Adrenal gland (tissue), 12 donors: ENCODE data around the gene TXNDC11. TPM values are rescaled to one million over a fixed set of nuclear protein-coding genes. Genes with fewer than 3 reads are reported as not detected.

Experiments used
- DNase-seq, 7 donors: peaks; one replicate each; pipeline ENCODE4 v3.0.0-alpha.2; 2019 to 2020
- H3K27ac ChIP-seq, 5 donors: fragments of 200-600 bp; sonication (generic) in 4 of 5; 1 replicate in 3 of 5; 2 replicates in 2 of 5; pipeline versions ENCODE4 v1.5.1 to v1.8.0; 2016 to 2020; ENCODE audit warnings: mild to moderate bottlenecking in 1 of 5
- H3K27me3 ChIP-seq: fragments of 200-600 bp; 2 replicates; pipeline ENCODE4 v1.8.0; 2021
- H3K36me3 ChIP-seq, 2 donors: fragments of 200-600 bp; replicated peaks in 1 of 2; 1 replicate in 1 of 2; 2 replicates in 1 of 2; pipeline versions ENCODE4 v1.5.1 to v1.8.0; 2018 to 2022
- H3K4me1 ChIP-seq, 2 donors: fragments of 200-600 bp; replicated peaks in 1 of 2; 1 replicate in 1 of 2; 2 replicates in 1 of 2; pipeline versions ENCODE4 v1.5.1 to v1.8.0; 2018 to 2021
- H3K4me3 ChIP-seq, 4 donors: fragments of 200-600 bp; sonication (generic) in 3 of 4; one replicate each; pipeline ENCODE4 v1.5.1; 2016 to 2018
- H3K9me3 ChIP-seq, 3 donors: fragments of 200-600 bp; sonication (generic) in 1 of 3; replicated peaks in 1 of 3; 1 replicate in 2 of 3; 2 replicates in 1 of 3; pipeline versions ENCODE4 v1.5.1 to v1.8.0; 2016 to 2021
- POLR2A ChIP-seq, 2 donors: fragments of 450-650 bp; IDR thresholded peaks; one replicate each; pipeline ENCODE4 v1.6.1; 2017; ENCODE audit warnings: antibody characterized with exemption in 2 of 2, mild to moderate bottlenecking in 2 of 2, moderate library complexity in 1 of 2
- WGBS, 4 donors: extraction: QIAGEN DNeasy Blood & Tissue Kit in 2 of 4; methylation state at CpG; one replicate each; pipeline versions ENCODE4 v1.1.5 to v1.1.7; 2013 to 2017; 5-methylcytosine and 5-hydroxymethylcytosine counted together
- intact Hi-C, 2 donors: fragments of 100-400 bp; cut with DNase I; formaldehyde crosslinking; loops; one replicate each; pipeline versions ENCODE4 v1.14.1 to v1.15.0; 2022 to 2023
- polyA plus RNA-seq, 3 donors: library from polyadenylated mRNA; stranded (reverse); fragments of 200-250 nt in 2 of 3; fragments of 350-450 nt in 1 of 3; fragmentation: Illumina TruSeq in 1 of 3; extraction: RNeasy Lipid Tissue Mini Kit (QIAGEN cat#74804) in 1 of 3; gene quantifications; one replicate each; pipeline ENCODE4 v1.2.3, GENCODE V29; 2013 to 2014
- total RNA-seq, 9 donors: library from RNA; depleted of rRNA in 4 of 9; stranded (reverse); fragments of >200 nt in 4 of 9; fragments of 120-200 nt in 1 of 9; fragmentation: NEBNext Ultra II Directional in 1 of 9; extraction: Animal tissue kit (Norgen Biotek cat#: 25700) in 1 of 9; gene quantifications; one replicate each; pipeline versions ENCODE4 v1.1.0 to v1.2.4, GENCODE V29; 2013 to 2023
- TF ChIP-seq, protein P1 (sequence below), 6 experiments: fragments of 450-650 bp in 4 of 6; fragments of 200-600 bp in 2 of 6; sonication (generic) in 1 of 6; IDR thresholded peaks; 1 replicate in 5 of 6; 2 replicates in 1 of 6; pipeline versions ENCODE4 v1.5.1 to v1.8.0; 2016 to 2021; ENCODE audit warnings: antibody characterized with exemption in 6 of 6, mild to moderate bottlenecking in 2 of 6, moderate library complexity in 1 of 6
- donor health status: healthy with polysubstance abuse.
- donor health status: Bipolar disorder and iron deficiency.
- donor health status: DM: yes; HTN: yes; CAD: no.
- donor health status: DM: no; HTN: no; CAD: no.
- donor health status: DM: no; HTN: no; CAD: no.
- donor health status: DM: yes; HTN: yes; CAD: no.

Gene TXNDC11
- total and polyA plus RNA-seq, 12 donors, result 33.5 to 78.1 (median 50.4) TPM

DNA sequence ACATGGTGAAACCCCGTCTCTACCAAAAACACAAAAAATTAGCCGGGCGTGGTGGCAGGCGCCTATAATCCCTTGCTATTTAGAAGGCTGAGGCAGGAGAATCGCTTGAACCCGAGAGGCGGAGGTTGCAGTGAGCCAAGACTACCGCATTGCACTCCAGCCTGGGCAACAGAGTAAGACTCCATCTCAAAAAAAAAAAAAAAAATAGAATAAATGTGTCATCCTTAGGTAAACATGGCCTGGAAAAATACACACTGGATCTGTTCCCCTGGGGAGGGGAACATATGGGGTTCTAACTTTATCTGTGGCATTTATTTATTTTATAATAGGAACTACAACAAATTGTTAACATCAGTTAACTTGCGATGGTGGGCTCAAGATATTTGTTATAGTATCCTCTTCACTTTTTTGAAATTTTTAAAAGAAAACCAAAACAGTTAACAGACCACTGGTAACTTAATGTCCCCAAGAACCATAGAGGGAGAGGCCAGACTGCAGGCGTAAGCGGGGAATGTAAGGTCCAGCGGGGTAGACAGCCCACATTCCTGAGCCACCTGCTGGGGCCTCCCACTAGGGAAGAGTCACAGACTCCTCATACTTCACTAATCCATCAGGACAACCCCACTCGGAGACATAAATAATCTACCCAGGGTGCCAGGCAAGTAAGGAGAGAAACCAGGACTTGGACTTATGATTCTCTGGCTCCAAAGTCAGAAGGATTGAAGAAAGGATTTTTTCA lies 12.5 kb upstream of the TXNDC11 start:
- Histone ChIP-seq H3K36me3 (peaks cover 0 to 67% of the 10 kb centered on the region in 2 donors), H3K27ac (no peak overlapping the region), H3K4me1 (peaks cover 6 to 17% of the 10 kb centered on the region in 2 donors), H3K4me3 (no peak overlapping the region), H3K27me3 (no peaks in the 10 kb centered on the region), H3K9me3 (no peaks in the 10 kb centered on the region)
- TF ChIP-seq, protein P1, sequence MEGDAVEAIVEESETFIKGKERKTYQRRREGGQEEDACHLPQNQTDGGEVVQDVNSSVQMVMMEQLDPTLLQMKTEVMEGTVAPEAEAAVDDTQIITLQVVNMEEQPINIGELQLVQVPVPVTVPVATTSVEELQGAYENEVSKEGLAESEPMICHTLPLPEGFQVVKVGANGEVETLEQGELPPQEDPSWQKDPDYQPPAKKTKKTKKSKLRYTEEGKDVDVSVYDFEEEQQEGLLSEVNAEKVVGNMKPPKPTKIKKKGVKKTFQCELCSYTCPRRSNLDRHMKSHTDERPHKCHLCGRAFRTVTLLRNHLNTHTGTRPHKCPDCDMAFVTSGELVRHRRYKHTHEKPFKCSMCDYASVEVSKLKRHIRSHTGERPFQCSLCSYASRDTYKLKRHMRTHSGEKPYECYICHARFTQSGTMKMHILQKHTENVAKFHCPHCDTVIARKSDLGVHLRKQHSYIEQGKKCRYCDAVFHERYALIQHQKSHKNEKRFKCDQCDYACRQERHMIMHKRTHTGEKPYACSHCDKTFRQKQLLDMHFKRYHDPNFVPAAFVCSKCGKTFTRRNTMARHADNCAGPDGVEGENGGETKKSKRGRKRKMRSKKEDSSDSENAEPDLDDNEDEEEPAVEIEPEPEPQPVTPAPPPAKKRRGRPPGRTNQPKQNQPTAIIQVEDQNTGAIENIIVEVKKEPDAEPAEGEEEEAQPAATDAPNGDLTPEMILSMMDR (IDR thresholded peaks at IDR 0.05), result no peak
- no peak for TF ChIP-seq POLR2A (IDR thresholded peaks at IDR 0.05)
- 94 to 96% (median 95%) methylated on average over 13 of the region's 13 CpGs for WGBS, 4 donors
- intact Hi-C loops, result no loop called here
- DNase-seq, result peak in 1 of 7 donors; percentile 15

DNA sequence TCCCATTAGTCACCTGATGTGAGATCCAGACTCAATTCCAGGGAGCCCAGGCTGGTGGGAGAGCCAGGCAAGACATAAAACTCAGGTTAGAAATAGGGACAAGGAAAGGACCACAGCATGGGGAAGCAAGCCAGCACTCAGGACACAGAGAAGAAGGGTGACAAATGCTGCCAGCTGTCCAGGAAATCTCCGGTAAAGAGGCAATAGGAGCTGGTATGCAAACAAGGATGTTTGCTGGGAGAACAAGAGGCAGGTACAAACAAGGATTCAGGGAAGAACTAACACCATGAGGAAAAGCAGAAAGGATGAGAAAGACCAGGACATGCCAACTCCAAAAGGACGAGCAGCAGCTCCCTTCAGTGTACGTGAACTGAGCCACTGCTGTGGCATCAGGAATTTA lies 10.2 kb upstream of the TXNDC11 start:
- Histone ChIP-seq H3K27me3 (no peaks in the 10 kb centered on the region), H3K4me3 (no peak overlapping the region), H3K36me3 (peaks cover 0 to 79% of the 10 kb centered on the region in 2 donors), H3K27ac (no peak overlapping the region), H3K9me3 (no peaks in the 10 kb centered on the region), H3K4me1 (peaks cover under 1 to 6% of the 10 kb centered on the region in 2 donors)
- intact Hi-C loops, result no loop called here
- WGBS, 4 donors, result 81 to 94% (median 89%) methylated on average over 3 of the region's 3 CpGs
- TF ChIP-seq, protein P1 (IDR thresholded peaks at IDR 0.05), result no peak
- DNase-seq, result peak in 1 of 7 donors; percentile 14

DNA sequence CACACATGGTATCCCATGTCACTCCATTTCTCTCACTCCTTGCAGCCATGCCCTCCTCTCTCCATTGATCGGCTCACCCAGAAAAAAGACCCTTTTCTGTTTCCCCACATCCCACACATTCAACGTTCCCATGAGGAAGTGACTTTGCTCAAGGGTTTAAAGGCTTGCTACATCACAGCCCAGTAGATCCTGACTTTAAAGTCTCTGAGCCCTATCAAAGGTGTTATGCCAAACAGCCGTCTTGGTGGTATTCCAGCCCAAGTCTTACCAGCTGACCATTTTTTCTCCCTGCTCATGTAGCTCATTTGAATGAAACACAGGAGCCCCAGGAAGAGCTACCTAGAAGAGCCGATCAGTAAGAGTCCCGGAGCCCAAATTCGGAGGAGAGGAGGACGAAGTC lies 7.4 kb upstream of the TXNDC11 start:
- peaks cover 0 to 59% of the 10 kb centered on the region in 2 donors for H3K36me3 ChIP-seq
- no peaks in the 10 kb centered on the region for H3K27me3 ChIP-seq
- 85 to 93% (median 87%) methylated on average over 7 of the region's 7 CpGs for WGBS, 4 donors

DNA sequence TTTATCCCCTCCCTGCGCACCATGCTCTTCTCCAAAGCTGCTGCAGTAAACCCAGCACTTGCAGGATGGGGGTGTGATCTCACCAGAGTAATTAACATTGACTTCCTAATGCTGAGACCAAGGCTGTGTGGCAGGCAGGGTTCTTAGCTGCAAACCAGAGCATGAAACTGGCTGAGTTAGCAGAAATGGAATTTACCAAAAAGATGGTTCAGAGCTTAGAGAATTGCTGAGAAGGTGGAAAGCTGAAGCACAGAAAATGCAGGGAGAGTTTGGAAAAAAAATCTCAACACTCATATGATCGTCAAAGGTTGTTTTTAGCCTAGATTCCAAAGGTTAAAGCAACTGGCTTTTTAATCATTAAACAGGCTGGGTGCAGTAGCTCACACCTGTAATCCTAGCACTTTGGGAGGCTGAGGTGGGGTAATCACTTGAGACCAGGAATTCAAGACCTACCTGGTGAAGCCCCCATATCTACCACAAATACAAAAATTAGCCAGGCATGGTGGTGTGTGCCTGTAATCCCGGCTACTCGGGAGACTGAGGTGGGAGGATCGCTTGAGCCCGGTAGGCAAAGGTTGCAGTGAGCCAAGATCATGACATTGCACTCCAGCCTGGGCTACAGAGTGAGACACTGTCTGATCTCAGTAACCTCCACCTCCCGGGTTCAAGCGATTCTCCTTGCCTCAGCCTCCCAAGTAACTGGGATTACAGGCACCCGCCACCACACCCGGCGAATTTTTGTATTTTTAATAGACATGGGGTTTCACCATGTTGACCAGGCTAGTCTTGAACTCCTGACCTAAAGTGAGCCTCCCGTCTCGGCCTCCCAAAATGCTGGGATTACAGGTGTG lies 6.0 kb upstream of the TXNDC11 start:
- Histone ChIP-seq H3K4me1 (peaks cover 0 to 3% of the 10 kb centered on the region in 2 donors), H3K27ac (no peak overlapping the region), H3K27me3 (no peaks in the 10 kb centered on the region), H3K4me3 (no peak overlapping the region), H3K36me3 (peaks cover 0 to 47% of the 10 kb centered on the region in 2 donors), H3K9me3 (no peaks in the 10 kb centered on the region)
- no peak for TF ChIP-seq POLR2A (IDR thresholded peaks at IDR 0.05)
- TF ChIP-seq, protein P1 (IDR thresholded peaks at IDR 0.05), result no peak
- 92 to 95% (median 94%) methylated on average over 11 to 13 of the region's 13 CpGs for WGBS, 4 donors
- intact Hi-C loops, result no loop called here
- DNase-seq, result no peak

More for the DNA sequence above, 7.4 kb upstream of the TXNDC11 start:
- intact Hi-C loops, result no loop called here
- H3K27ac ChIP-seq, result no peak overlapping the region
- H3K4me1 ChIP-seq, result no peaks in the 10 kb centered on the region
- DNase-seq, result peak in 1 of 7 donors; percentile 11
- H3K9me3 ChIP-seq, result no peaks in the 10 kb centered on the region
- no peak for TF ChIP-seq POLR2A (IDR thresholded peaks at IDR 0.05)
- TF ChIP-seq, protein P1 (IDR thresholded peaks at IDR 0.05), result no peak
- H3K4me3 ChIP-seq, result no peak overlapping the region
